ENCODE data around the gene ITLN2.
"Not testable (repeated sequence)": the region's sequence is repeated elsewhere in the genome, so short reads cannot be mapped to it uniquely, and the experiment has no call there.

The ITLN2 gene

DNA sequence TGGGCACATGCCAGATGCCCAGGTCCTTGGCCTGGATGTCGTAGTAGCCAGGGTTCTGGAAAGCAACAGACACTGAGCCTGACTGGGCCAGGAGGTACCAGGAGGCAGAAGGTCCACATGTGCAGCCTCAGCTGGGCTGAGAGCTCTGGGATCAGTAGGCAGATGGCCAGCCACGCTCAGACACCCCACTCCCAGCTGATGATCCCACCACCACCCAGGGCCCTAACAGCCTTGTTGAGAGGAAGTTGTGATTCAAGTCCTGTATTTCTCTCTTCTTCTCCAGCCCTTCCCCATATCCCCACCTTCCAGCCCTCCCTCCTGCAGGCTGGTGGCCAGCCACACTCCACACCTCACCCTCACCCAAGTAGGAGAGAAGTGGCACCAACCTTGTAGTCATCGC, 4.0 kb downstream of the ITLN2 start:
- Histone ChIP-seq H3K4me1 (no peaks in the 10 kb centered on the region), H3K27me3 (0 out of 2 replicates have a peak, but pooled peaks cover 3% of the 10 kb centered on the region), H3K9me3 (no peaks in the 10 kb centered on the region), H3K4me3 (ENCODE audit: low read depth, low read length) (no peak overlapping the region), H3K36me3 (no peaks in the 10 kb centered on the region)
- TF ChIP-seq, protein P1, sequence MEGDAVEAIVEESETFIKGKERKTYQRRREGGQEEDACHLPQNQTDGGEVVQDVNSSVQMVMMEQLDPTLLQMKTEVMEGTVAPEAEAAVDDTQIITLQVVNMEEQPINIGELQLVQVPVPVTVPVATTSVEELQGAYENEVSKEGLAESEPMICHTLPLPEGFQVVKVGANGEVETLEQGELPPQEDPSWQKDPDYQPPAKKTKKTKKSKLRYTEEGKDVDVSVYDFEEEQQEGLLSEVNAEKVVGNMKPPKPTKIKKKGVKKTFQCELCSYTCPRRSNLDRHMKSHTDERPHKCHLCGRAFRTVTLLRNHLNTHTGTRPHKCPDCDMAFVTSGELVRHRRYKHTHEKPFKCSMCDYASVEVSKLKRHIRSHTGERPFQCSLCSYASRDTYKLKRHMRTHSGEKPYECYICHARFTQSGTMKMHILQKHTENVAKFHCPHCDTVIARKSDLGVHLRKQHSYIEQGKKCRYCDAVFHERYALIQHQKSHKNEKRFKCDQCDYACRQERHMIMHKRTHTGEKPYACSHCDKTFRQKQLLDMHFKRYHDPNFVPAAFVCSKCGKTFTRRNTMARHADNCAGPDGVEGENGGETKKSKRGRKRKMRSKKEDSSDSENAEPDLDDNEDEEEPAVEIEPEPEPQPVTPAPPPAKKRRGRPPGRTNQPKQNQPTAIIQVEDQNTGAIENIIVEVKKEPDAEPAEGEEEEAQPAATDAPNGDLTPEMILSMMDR (IDR thresholded peaks at IDR 0.05; ENCODE audit: low read depth, low read length), result no peak
- DNase-seq, result no peak

DNA sequence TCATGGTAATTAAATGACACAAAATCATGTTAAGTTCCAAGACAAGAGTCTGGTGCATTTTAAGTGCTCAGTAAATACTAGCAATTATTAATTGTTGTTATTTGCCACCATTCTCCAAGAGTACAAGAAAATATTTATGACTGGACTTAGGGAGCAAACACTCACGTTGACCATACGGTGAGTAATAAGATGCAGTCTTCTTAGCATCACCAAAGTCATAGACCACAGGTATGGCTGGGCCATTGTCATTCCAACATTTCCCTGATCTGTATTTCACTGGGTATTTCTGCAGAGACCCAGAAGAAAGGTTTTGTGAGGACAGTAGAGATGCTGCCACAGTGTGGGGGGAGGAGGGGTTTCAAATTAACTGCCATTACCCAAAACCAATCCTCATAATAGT, 4.7 kb downstream of the ITLN2 start:
- H3K27me3 ChIP-seq, result 0 out of 2 replicates have a peak, but pooled peaks cover 5% of the 10 kb centered on the region
- no peaks in the 10 kb centered on the region for H3K4me1 ChIP-seq

GRCh38 chr1:160949216-160949880, 5.3 kb downstream of the ITLN2 start:
- not testable (repeated sequence) for H3K4me3 ChIP-seq (ENCODE audit: low read depth, low read length); DNase-seq; H3K9me3 ChIP-seq; H3K4me1 ChIP-seq; H3K36me3 ChIP-seq; H3K27me3 ChIP-seq

More for the DNA sequence above, 4.7 kb downstream of the ITLN2 start:
- TF ChIP-seq, protein P1 (IDR thresholded peaks at IDR 0.05; ENCODE audit: low read depth, low read length), result no peak
- no peak for DNase-seq
- Histone ChIP-seq H3K36me3 (no peaks in the 10 kb centered on the region), H3K4me3 (ENCODE audit: low read depth, low read length) (no peak overlapping the region), H3K9me3 (no peaks in the 10 kb centered on the region)

DNA sequence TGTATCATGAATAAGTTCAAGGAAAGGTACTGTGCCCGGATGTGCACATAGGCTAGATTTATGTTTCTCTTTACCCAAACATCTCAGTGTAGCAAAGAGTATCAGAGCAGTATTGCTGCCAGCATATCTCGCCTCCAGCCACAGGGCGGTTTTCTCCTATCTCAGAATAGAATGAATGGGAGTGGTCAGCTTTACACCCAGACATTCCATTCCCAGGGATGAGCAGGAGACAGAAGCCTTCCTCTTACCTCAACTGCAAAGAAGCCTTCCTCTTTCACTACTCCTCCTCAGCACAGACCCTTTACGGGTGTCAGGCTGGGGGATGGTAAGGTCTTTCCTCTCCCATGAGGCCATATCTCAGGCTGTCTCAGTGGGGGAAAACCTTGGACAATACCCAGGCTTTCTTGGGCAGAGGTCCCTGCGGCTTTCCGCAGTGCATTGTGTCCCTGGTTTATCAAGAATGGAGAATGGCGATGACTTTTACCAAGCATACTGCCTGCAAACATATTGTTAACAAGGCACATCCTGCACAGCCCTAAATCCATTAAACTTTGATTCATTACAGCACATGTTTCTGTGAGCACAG, 7.3 kb downstream of the ITLN2 start:
- DNase-seq; H3K4me1 ChIP-seq; H3K4me3 ChIP-seq (ENCODE audit: low read depth, low read length); H3K36me3 ChIP-seq; H3K9me3 ChIP-seq; H3K27me3 ChIP-seq: not testable (repeated sequence)

DNA sequence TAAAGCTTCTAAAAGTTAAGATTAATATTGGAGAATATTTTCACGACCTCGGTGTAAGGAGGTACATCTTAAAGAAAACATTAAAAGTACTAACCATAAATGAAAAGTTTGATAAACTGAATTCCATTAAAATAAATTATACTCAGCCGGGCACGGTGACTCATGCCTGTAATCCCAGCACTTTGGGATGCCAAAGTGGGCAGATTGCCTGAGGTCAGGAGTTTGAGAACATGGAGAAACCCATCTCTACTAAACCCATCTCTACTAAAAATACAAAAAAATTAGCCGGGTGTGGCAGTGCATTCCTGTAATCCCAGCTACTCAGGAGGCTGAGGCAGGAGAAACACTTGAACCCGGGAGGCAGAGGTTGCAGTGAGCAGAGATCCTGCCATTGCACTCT, 8.7 kb downstream of the ITLN2 start:
- H3K4me1 ChIP-seq; H3K27me3 ChIP-seq; H3K36me3 ChIP-seq; H3K4me3 ChIP-seq (ENCODE audit: low read depth, low read length); DNase-seq; H3K9me3 ChIP-seq: not testable (repeated sequence)

GRCh38 chr1:160945079-160945478, 9.5 kb downstream of the ITLN2 start:
- Histone ChIP-seq H3K9me3 (no peaks in the 10 kb centered on the region), H3K27me3 (0 out of 2 replicates have a peak, but pooled peaks cover 3% of the 10 kb centered on the region), H3K4me3 (ENCODE audit: low read depth, low read length) (no peak overlapping the region), H3K4me1 (no peaks in the 10 kb centered on the region), H3K36me3 (no peaks in the 10 kb centered on the region)
- no peak for DNase-seq
- TF ChIP-seq, protein P1 (IDR thresholded peaks at IDR 0.05; ENCODE audit: low read depth, low read length), result no peak

DNA sequence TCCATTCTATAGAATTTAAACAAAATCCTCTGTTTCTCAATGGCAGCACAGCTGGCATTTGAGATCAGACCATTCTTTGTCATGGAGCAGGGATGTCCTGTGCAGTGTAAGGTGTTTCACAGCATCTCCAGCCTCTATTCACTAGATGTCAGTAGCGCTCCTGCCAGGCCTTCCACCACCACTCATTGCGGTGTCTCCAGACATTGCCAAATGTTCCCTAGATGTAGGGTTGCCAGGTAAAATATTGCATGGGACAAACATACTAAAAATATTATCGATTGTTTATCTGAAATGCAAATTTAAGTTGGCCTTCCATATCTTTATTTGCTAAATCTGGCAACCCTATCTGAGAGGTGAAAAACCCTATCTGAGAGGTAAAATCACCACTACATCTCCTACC, 11.7 kb downstream of the ITLN2 start:
- Histone ChIP-seq H3K4me3 (ENCODE audit: low read depth, low read length) (no peak overlapping the region), H3K36me3 (no peaks in the 10 kb centered on the region), H3K4me1 (no peaks in the 10 kb centered on the region), H3K9me3 (no peaks in the 10 kb centered on the region), H3K27me3 (0 out of 2 replicates have a peak, but pooled peaks cover 3% of the 10 kb centered on the region)
- no peak for DNase-seq
- TF ChIP-seq, protein P1 (IDR thresholded peaks at IDR 0.05; ENCODE audit: low read depth, low read length), result no peak

GRCh38 chr1:160936666-160937065, 17.9 kb downstream of the ITLN2 start:
- not testable (repeated sequence) for DNase-seq; H3K27me3 ChIP-seq; H3K9me3 ChIP-seq; H3K36me3 ChIP-seq; H3K4me3 ChIP-seq (ENCODE audit: low read depth, low read length); H3K4me1 ChIP-seq

All from BE2C (cell line).